NB4 (cell line): ENCODE measurements around the gene CCNL1.
"Not testable (repeated sequence)": the region's sequence is repeated elsewhere in the genome, so short reads cannot be mapped to it uniquely, and the experiment has no call there.

Experiments used
- CTCF ChIP-seq: IDR thresholded peaks from one replicate; pipeline ENCODE4 v1.5.1; 2012; ENCODE audit warnings: low read depth, low read length
- MAX ChIP-seq: IDR thresholded peaks from 2 replicates; pipeline ENCODE4 v1.6.1; 2011; ENCODE audit warnings: low read depth, low read length
- MYC ChIP-seq: IDR thresholded peaks from 2 replicates; pipeline ENCODE4 v1.6.1; 2011; ENCODE audit warnings: low read depth, low read length
- POLR2A ChIP-seq: IDR thresholded peaks from 2 replicates; pipeline ENCODE4 v1.6.1; 2011; ENCODE audit warnings: mild to moderate bottlenecking; ENCODE audit not compliant: insufficient read length; ENCODE audit errors: extremely low read depth

DNA sequence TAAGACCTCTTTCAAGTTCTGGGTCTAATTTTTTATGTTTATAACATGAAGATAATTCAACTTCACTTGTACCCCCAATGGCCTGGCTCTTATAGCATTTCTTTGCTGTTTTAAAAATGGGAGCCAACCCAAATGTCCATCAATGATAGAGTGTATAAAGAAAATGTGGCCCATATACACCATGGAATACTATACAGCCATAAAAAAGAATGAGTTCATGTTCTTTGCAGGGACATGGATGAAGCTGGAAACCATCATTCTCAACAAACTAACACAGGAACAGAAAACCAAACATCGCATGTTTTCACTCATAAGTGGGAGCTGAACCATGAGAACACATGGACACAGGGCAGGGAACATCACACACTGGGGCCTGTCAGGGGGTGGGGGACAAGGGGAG is 57.4 kb downstream of the CCNL1 start:
- TF ChIP-seq CTCF, POLR2A, MYC, MAX: not testable (repeated sequence)
